Keratinocyte (primary cell): Measurements from ENCODE around the gene STARD10. TPM values are rescaled to one million over a fixed set of nuclear protein-coding genes. Genes with fewer than 3 reads are reported as not detected.

Source experiments
- DNase-seq: peaks from one replicate; pipeline ENCODE4 v3.0.0-alpha.2; 2011; ENCODE audit warnings: low read depth, missing footprints, low spot score
- FAIRE-seq: peaks from 2 replicates; lab custom pipeline; 2011; peaks lifted over from hg19 to GRCh38; lab: Jason Lieb, UNC
- H2AFZ ChIP-seq: 2 replicates; pipeline ENCODE4 v1.6.0; 2012; ENCODE audit warnings: low read length, control low read depth, inconsistent platforms; ENCODE audit not compliant: control insufficient read depth
- H3K27ac ChIP-seq: 2 replicates; pipeline ENCODE4 v1.5.1; 2011; ENCODE audit warnings: low read length; ENCODE audit not compliant: control insufficient read depth, insufficient read depth
- H3K27me3 ChIP-seq: 3 replicates; pipeline ENCODE4 v1.6.0; 2011; ENCODE audit warnings: low read length; ENCODE audit not compliant: control insufficient read depth, insufficient read depth; ENCODE audit errors: extremely low read depth
- H3K36me3 ChIP-seq, 2 experiments: 2 replicates in 1 of 2; 3 replicates in 1 of 2; pipeline ENCODE4 v1.5.1; 2011; ENCODE audit warnings: low read length in 2 of 2, mild to moderate bottlenecking in 1 of 2; ENCODE audit not compliant: control insufficient read depth in 2 of 2, insufficient read depth in 2 of 2; ENCODE audit errors: extremely low read depth in 1 of 2
- H3K4me1 ChIP-seq: 3 replicates; pipeline ENCODE4 v1.5.1; 2011; ENCODE audit warnings: low read length; ENCODE audit not compliant: control insufficient read depth, insufficient read depth; ENCODE audit errors: extremely low read depth
- H3K4me2 ChIP-seq: 3 replicates; pipeline ENCODE4 v1.6.0; 2011; ENCODE audit warnings: low read depth, low read length; ENCODE audit not compliant: control insufficient read depth, insufficient read depth; ENCODE audit errors: extremely low read depth
- H3K4me3 ChIP-seq, 3 experiments: fragments of 200-600 bp in 1 of 3; sonication (generic) in 1 of 3; 2 replicates in 2 of 3; 3 replicates in 1 of 3; pipeline ENCODE4 v1.5.1; 2011 to 2016; ENCODE audit warnings: low read length in 3 of 3, mild to moderate bottlenecking in 3 of 3, control low read depth in 2 of 3, inconsistent platforms in 1 of 3, low read depth in 1 of 3, mixed read lengths in 1 of 3, mixed run types in 1 of 3, moderate library complexity in 1 of 3; ENCODE audit not compliant: control insufficient read depth in 2 of 3, insufficient read depth in 2 of 3; ENCODE audit errors: extremely low read depth in 1 of 3
- H3K79me2 ChIP-seq: 2 replicates; pipeline ENCODE4 v1.6.0; 2012; ENCODE audit warnings: low read length; ENCODE audit not compliant: control insufficient read depth, insufficient read depth
- H3K9ac ChIP-seq: 3 replicates; pipeline ENCODE4 v1.6.0; 2011; ENCODE audit warnings: low read length; ENCODE audit not compliant: control insufficient read depth, insufficient read depth; ENCODE audit errors: extremely low read depth
- H3K9me1 ChIP-seq: 3 replicates; pipeline ENCODE4 v1.6.0; 2011; ENCODE audit warnings: low read length; ENCODE audit not compliant: control insufficient read depth, insufficient read depth; ENCODE audit errors: extremely low read depth
- H3K9me3 ChIP-seq: 2 replicates; pipeline ENCODE4 v1.5.1; 2012; ENCODE audit warnings: low read depth, low read length; ENCODE audit not compliant: control insufficient read depth
- H4K20me1 ChIP-seq: 3 replicates; pipeline ENCODE4 v1.6.0; 2011; ENCODE audit warnings: low read length; ENCODE audit not compliant: control insufficient read depth, insufficient read depth; ENCODE audit errors: extremely low read depth
- CTCF ChIP-seq, 3 experiments: IDR thresholded peaks in 1 of 3; conservative IDR thresholded peaks in 1 of 3; optimal IDR thresholded peaks in 1 of 3; 2 replicates in 2 of 3; 3 replicates in 1 of 3; pipeline versions ENCODE3 to v1.5.1; 2011; ENCODE audit warnings: low read length in 3 of 3, mild to moderate bottlenecking in 3 of 3, moderate library complexity in 2 of 3, control low read depth in 1 of 3, inconsistent platforms in 1 of 3; ENCODE audit not compliant: insufficient read depth in 2 of 3; ENCODE audit errors: extremely low read depth in 1 of 3
- EZH2 ChIP-seq: IDR thresholded peaks from one replicate; pipeline ENCODE4 v1.6.1; 2012; ENCODE audit warnings: inconsistent platforms, mild to moderate bottlenecking, low read length, moderate library complexity
- dilution Hi-C: fragments of 300-500 bp; cut with MboI; formaldehyde crosslinking; loops from one replicate; pipeline ENCODE4 v1.7.0; 2020; ENCODE audit warnings: low sequenced_read_pairs; ENCODE audit not compliant: extremely low pct_ligation_motif_present
- polyA plus RNA-seq, 5 experiments: library from polyadenylated mRNA; depleted of rRNA in 3 of 5; stranded (reverse) in 3 of 5; stranded (forward) in 1 of 5; unstranded in 1 of 5; fragments of >200 nt; gene quantifications; 1 replicate in 1 of 5; 2 replicates in 3 of 5; 3 replicates in 1 of 5; pipeline versions ENCODE4 v1.2.1 to v1.2.3, GENCODE V29; 2011 to 2012; ENCODE audit warnings: missing spikeins in 2 of 5, low read depth in 1 of 5, low replicate concordance in 1 of 5

The STARD10 gene
- polyA plus RNA-seq, 1 donor (not counting 4 experiments of a cell fraction or from before 2014, with no cell fraction given): 67.0 TPM

GRCh38 chr11:72764503-72764902, 29.3 kb downstream of the STARD10 start:
- Histone ChIP-seq H3K4me3 (no peak overlapping the region), H4K20me1 (no peaks in the 10 kb centered on the region), H3K79me2 (no peaks in the 10 kb centered on the region), H3K4me1 (peaks cover 8% of the 10 kb centered on the region), H3K27me3 (no peaks in the 10 kb centered on the region), H3K9ac (no peak overlapping the region), H3K9me3 (no peaks in the 10 kb centered on the region), H2AFZ (no peak overlapping the region), H3K9me1 (no peaks in the 10 kb centered on the region), H3K36me3 (peaks cover 0 to 4% of the 10 kb centered on the region in 2 experiments), H3K4me2 (no peak overlapping the region), H3K27ac (no peak overlapping the region)
- FAIRE-seq (no peak), DNase-seq (no peak)
- dilution Hi-C loops: no loop called here
- TF ChIP-seq EZH2: no peak
- TF ChIP-seq CTCF (optimal IDR thresholded peaks at IDR 0.05 in 1 of 3, IDR thresholded peaks at IDR 0.05 in 1 of 3, conservative IDR thresholded peaks at IDR 0.05 in 1 of 3; ENCODE audit: extremely low read depth in 1 of 3, insufficient read depth in 2 of 3, low read length in 3 of 3): peak in 1 of 3 experiments; percentile 3

GRCh38 chr11:72763823-72764222, 30.0 kb downstream of the STARD10 start:
- Histone ChIP-seq H4K20me1 (no peaks in the 10 kb centered on the region), H3K4me2 (no peak overlapping the region)

More at GRCh38 chr11:72763823-72764222, 30.0 kb downstream of the STARD10 start:
- FAIRE-seq (no peak), DNase-seq (no peak)
- H2AFZ ChIP-seq: no peak overlapping the region
- dilution Hi-C loops: no loop called here
- H3K9me1 ChIP-seq: no peaks in the 10 kb centered on the region
- no peaks in the 10 kb centered on the region for H3K9me3 ChIP-seq
- no peaks in the 10 kb centered on the region for H3K27me3 ChIP-seq
- peaks cover under 1 to 4% of the 10 kb centered on the region in 2 experiments for H3K36me3 ChIP-seq
- H3K27ac ChIP-seq: no peak overlapping the region
- H3K4me3 ChIP-seq: no peak overlapping the region
- TF ChIP-seq CTCF (optimal IDR thresholded peaks at IDR 0.05 in 1 of 3, IDR thresholded peaks at IDR 0.05 in 1 of 3, conservative IDR thresholded peaks at IDR 0.05 in 1 of 3; ENCODE audit: extremely low read depth in 1 of 3, insufficient read depth in 2 of 3, low read length in 3 of 3) (no peak), EZH2 (no peak)
- H3K79me2 ChIP-seq: no peaks in the 10 kb centered on the region
- no peak overlapping the region for H3K9ac ChIP-seq
- H3K4me1 ChIP-seq: peaks cover 8% of the 10 kb centered on the region
